ENCODE measurements around the gene POLR2A. TPM values are rescaled to one million over a fixed set of nuclear protein-coding genes. Genes with fewer than 3 reads are reported as not detected.

Gene POLR2A
- total and polyA plus RNA-seq, 10 of the 15 experiments (the other 5 are each of a cell fraction or from before 2014, with no cell fraction given): 1.7 to 121 (median 33.4) TPM

GRCh38 chr17:7512824-7513540, 28.8 kb downstream of the POLR2A start:
- BruUV-seq (replicated peaks): no TSS peak
- RAD21 ChIA-PET (ENCODE audit: unreplicated experiment): interaction anchor here (1.1 to 4.1 kb wide), 4 partner anchors 19 to 157 kb away, joined by 3 to 84 read pairs (median 4); partner anchors contain the start of genes SENP3 and TNFSF13
- Histone ChIP-seq H4K20me1 (ENCODE audit: control insufficient read depth, insufficient read depth) (no peaks in the 10 kb centered on the region), H3K9me3 (replicated peaks; ENCODE audit: control insufficient read depth, insufficient read depth, low read length) (no peaks in the 10 kb centered on the region), H3K4me3 (no peak overlapping the region), H3K36me3 (ENCODE audit: control insufficient read depth in 2 of 2, insufficient read depth in 2 of 2, low read length in 1 of 2) (peaks cover 16 to 38% of the 10 kb centered on the region in 2 experiments; a peak in 3 of 4 replicates), H3K27me3 (replicated peaks in 1 of 2; ENCODE audit: control insufficient read depth in 2 of 2, insufficient read depth in 2 of 2, low read length in 1 of 2) (no peaks in the 10 kb centered on the region), H3K9ac (ENCODE audit: control insufficient read depth, insufficient read depth, low read length) (no peak overlapping the region), H3K4me2 (ENCODE audit: control insufficient read depth, insufficient read depth) (no peak overlapping the region), H3K79me2 (ENCODE audit: control insufficient read depth, insufficient read depth, low read length) (no peaks in the 10 kb centered on the region), H2AFZ (ENCODE audit: control insufficient read depth, low read depth, low read length) (no peak overlapping the region), H3K4me1 (ENCODE audit: control insufficient read depth, insufficient read depth, low read length) (no peaks in the 10 kb centered on the region), H3K27ac (ENCODE audit: control insufficient read depth, insufficient read depth) (no peak overlapping the region)
- no peak for DNase-seq (ENCODE audit: low read depth, low spot score)
- in situ Hi-C loops (cut with MboI): no loop called here
- POLR2A ChIA-PET: interaction anchor here (0.5 to 3.9 kb wide), 5 partner anchors 9 to 212 kb away, joined by 3 to 36 read pairs (median 4); partner anchors contain the start of gene TNFSF13
- no peak for ATAC-seq
- 84% methylated on average over 20 of the region's 20 CpGs for WGBS (ENCODE audit: insufficient coverage, insufficient replicate concordance, low lambda C conversion rate, missing lambda C conversion rate)
- SMC1A ChIA-PET (ENCODE audit: uncharacterized antibody, unreplicated experiment): interaction anchor here (0.7 to 4.2 kb wide), 9 partner anchors 39 to 175 kb away, joined by 3 to 67 read pairs (median 3); partner anchors contain the start of genes MPDU1, SENP3, TNFSF13 and WRAP53
- CTCF ChIA-PET: interaction anchor here (0.7 to 4.4 kb wide), 19 partner anchors 10 to 174 kb away, joined by 3 to 145 read pairs (median 4); partner anchors contain the start of genes SAT2, SENP3, TMEM95 and TNFSF12
- TF ChIP-seq ZBTB33 (IDR thresholded peaks at IDR 0.05) (no peak), RFX5 (IDR thresholded peaks at IDR 0.05; ENCODE audit: low read depth, low read length) (no peak), CBX3 (IDR thresholded peaks at IDR 0.05; ENCODE audit: borderline replicate concordance, low read depth) (no peak), NRF1 (conservative IDR thresholded peaks at IDR 0.05; ENCODE audit: low read depth, low read length) (no peak), KDM1A (IDR thresholded peaks at IDR 0.05; ENCODE audit: borderline replicate concordance) (no peak), POLR2AphosphoS5 (IDR thresholded peaks at IDR 0.05; ENCODE audit: low read length) (0 out of 2 replicates have a peak, but pooled peaks have one; percentile 22), EP300 (IDR thresholded peaks at IDR 0.05; ENCODE audit: borderline replicate concordance in 1 of 2, control insufficient read depth in 1 of 2, low read depth in 2 of 2, low read length in 2 of 2) (no peak)
- intact Hi-C loops (cut with micrococcal nuclease; ENCODE audit: unreplicated experiment): no loop called here
- no peak for FAIRE-seq

Data from GM12878 (cell line).